Glutamatergic neuron (in vitro differentiated cells): Measurements from ENCODE around the gene RUSC2. TPM values are rescaled to one million over a fixed set of nuclear protein-coding genes. Genes with fewer than 3 reads are reported as not detected.
"Not testable (repeated sequence)": the region's sequence is repeated elsewhere in the genome, so short reads cannot be mapped to it uniquely, and the experiment has no call there.

Experiments used
- DNase-seq: peaks from one replicate; pipeline ENCODE4 v3.0.0; 2022
- H3K27ac Mint-ChIP-seq: one replicate; pipeline ENCODE4 v1.8.0; 2020; ENCODE audit warnings: mild to moderate bottlenecking, mixed read lengths, inconsistent platforms; ENCODE audit not compliant: unreplicated experiment
- H3K27me3 Mint-ChIP-seq: one replicate; pipeline ENCODE4 v1.8.0; 2020; ENCODE audit warnings: mild to moderate bottlenecking, moderate library complexity, mixed read lengths, inconsistent platforms; ENCODE audit not compliant: unreplicated experiment
- H3K36me3 Mint-ChIP-seq: one replicate; pipeline ENCODE4 v1.8.0; 2020; ENCODE audit warnings: mild to moderate bottlenecking, mixed read lengths, inconsistent platforms; ENCODE audit not compliant: unreplicated experiment
- H3K4me1 Mint-ChIP-seq: one replicate; pipeline ENCODE4 v1.8.0; 2020; ENCODE audit warnings: mild to moderate bottlenecking, low read depth, mixed read lengths, inconsistent platforms; ENCODE audit not compliant: unreplicated experiment
- H3K4me3 Mint-ChIP-seq: one replicate; pipeline ENCODE4 v1.8.0; 2020; ENCODE audit warnings: mild to moderate bottlenecking, mixed read lengths, inconsistent platforms; ENCODE audit not compliant: unreplicated experiment
- H3K9me3 Mint-ChIP-seq: one replicate; pipeline ENCODE4 v1.8.0; 2020; ENCODE audit warnings: mild to moderate bottlenecking, moderate library complexity, mixed read lengths, inconsistent platforms; ENCODE audit not compliant: unreplicated experiment
- total RNA-seq: library from RNA; stranded (reverse); fragmentation: NEBNext Ultra II Directional; extraction: Animal tissue kit (Norgen Biotek cat#: 25700); gene quantifications from one replicate; pipeline ENCODE4 v1.2.1, GENCODE V29; 2021; ENCODE audit not compliant: unreplicated experiment
- TF ChIP-seq, protein P1 (sequence below): fragments of 200-600 bp; sonication (generic); IDR thresholded peaks from one replicate; pipeline ENCODE4 v1.5.0; 2021; ENCODE audit not compliant: partially characterized antibody, unreplicated experiment

The RUSC2 gene
- total RNA-seq, 1 donor from 2014 or later, result 84.4 TPM

GRCh38 chr9:35488021-35488420 lies 1.9 kb upstream of the RUSC2 start:
- H3K4me3 Mint-ChIP-seq, result peak overlapping the region; percentile 63
- peak overlapping the region; percentile 82 for H3K27ac Mint-ChIP-seq
- H3K36me3 Mint-ChIP-seq, result no peaks in the 10 kb centered on the region
- DNase-seq, result no peak
- peaks cover 8% of the 10 kb centered on the region for H3K27me3 Mint-ChIP-seq
- H3K4me1 Mint-ChIP-seq, result peaks cover 11% of the 10 kb centered on the region
- TF ChIP-seq, protein P1, sequence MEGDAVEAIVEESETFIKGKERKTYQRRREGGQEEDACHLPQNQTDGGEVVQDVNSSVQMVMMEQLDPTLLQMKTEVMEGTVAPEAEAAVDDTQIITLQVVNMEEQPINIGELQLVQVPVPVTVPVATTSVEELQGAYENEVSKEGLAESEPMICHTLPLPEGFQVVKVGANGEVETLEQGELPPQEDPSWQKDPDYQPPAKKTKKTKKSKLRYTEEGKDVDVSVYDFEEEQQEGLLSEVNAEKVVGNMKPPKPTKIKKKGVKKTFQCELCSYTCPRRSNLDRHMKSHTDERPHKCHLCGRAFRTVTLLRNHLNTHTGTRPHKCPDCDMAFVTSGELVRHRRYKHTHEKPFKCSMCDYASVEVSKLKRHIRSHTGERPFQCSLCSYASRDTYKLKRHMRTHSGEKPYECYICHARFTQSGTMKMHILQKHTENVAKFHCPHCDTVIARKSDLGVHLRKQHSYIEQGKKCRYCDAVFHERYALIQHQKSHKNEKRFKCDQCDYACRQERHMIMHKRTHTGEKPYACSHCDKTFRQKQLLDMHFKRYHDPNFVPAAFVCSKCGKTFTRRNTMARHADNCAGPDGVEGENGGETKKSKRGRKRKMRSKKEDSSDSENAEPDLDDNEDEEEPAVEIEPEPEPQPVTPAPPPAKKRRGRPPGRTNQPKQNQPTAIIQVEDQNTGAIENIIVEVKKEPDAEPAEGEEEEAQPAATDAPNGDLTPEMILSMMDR, result no peak
- peaks cover 10% of the 10 kb centered on the region for H3K9me3 Mint-ChIP-seq

- no peak for DNase-seq
- peaks cover 8% of the 10 kb centered on the region for H3K27me3 Mint-ChIP-seq
These were observed 1.2 kb upstream of the RUSC2 start for GRCh38 chr9:35488566-35489312.

DNA sequence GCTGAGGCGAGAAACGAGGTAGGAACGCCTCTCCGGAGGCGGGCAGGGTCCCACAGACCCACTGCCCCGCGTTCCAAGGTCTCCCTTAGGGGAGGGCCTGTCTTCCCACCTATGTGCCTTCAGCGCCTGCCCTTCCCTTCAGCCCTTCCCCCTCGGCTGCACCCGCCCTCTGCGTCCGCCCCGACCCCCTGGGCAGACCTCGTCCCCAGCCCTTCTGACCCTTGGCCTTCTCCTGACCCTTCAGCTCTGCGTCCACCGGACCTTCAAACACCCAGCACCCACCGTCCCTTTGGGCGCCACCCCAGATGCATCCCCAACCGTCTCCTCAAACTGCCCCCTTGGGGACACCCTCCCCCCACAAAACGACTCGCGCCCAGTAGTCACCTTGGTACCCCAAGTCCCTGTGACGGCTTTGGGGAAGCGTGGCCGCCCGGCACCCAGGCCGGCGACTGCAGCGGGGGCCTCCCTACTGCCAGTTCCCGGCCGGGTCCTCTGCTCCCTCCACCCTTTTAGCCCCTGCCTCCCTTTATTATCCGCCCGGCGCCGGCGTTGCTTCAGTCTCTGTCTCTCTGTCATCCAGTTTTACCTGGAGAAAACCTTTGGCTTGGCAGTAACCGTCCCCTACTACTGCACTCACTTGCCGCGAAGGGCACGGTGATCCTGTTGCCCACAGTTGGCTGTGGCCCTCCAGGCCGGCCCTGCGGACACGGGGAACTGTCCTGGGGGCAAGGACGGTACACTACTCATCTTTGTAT lies 421 bp downstream of the RUSC2 start:
- Mint-ChIP-seq H3K4me3 (peak overlapping the region; percentile 91), H3K4me1 (peaks cover 11% of the 10 kb centered on the region), H3K27ac (peak overlapping the region; percentile 73), H3K9me3 (peaks cover 7% of the 10 kb centered on the region), H3K27me3 (peaks cover 8% of the 10 kb centered on the region), H3K36me3 (no peaks in the 10 kb centered on the region)
- TF ChIP-seq, protein P1, result no peak
- DNase-seq, result peak; percentile 34

More at GRCh38 chr9:35488566-35489312, 1.2 kb upstream of the RUSC2 start:
- Mint-ChIP-seq H3K27ac (peak overlapping the region; percentile 94), H3K4me3 (peak overlapping the region; percentile 92), H3K9me3 (peaks cover 9% of the 10 kb centered on the region), H3K4me1 (peaks cover 11% of the 10 kb centered on the region), H3K36me3 (no peaks in the 10 kb centered on the region)
- TF ChIP-seq, protein P1, result no peak

- DNase-seq, result no peak
- no peaks in the 10 kb centered on the region for H3K36me3 Mint-ChIP-seq
- peaks cover 11% of the 10 kb centered on the region for H3K4me1 Mint-ChIP-seq
- TF ChIP-seq, protein P1, result no peak
- H3K27ac Mint-ChIP-seq, result peak overlapping the region; percentile 66
- peak overlapping the region; percentile 91 for H3K4me3 Mint-ChIP-seq
- peaks cover 8% of the 10 kb centered on the region for H3K27me3 Mint-ChIP-seq
- H3K9me3 Mint-ChIP-seq, result peaks cover 7% of the 10 kb centered on the region
These were observed 1.1 kb downstream of the RUSC2 start for GRCh38 chr9:35490910-35491465.

GRCh38 chr9:35493119-35493518 lies 3.2 kb downstream of the RUSC2 start:
- not testable (repeated sequence) for H3K9me3 Mint-ChIP-seq, H3K27ac Mint-ChIP-seq, H3K4me1 Mint-ChIP-seq, H3K27me3 Mint-ChIP-seq, DNase-seq, H3K36me3 Mint-ChIP-seq, H3K4me3 Mint-ChIP-seq
